Naive thymus-derived CD4-positive, alpha-beta T cell (primary cell): Measurements from ENCODE around the gene NRP1. TPM values are rescaled to one million over a fixed set of nuclear protein-coding genes. Genes with fewer than 3 reads are reported as not detected.

Experiments used
- ATAC-seq: fragments of 150-1000 bp; cut with Tn5 transposase; 2 replicates; pipeline ENCODE4 v1.10.0; 2021; ENCODE audit warnings: mild to moderate bottlenecking, moderate library complexity
- CTCF ChIA-PET: fragments of 350-600 bp; sonication (Branson Sonifier 250); formaldehyde crosslinking; loops from one replicate; lab custom pipeline; 2021; ENCODE audit warnings: antibody characterized with exemption; lab: Charles Lee
- POLR2A ChIA-PET: fragments of 350-600 bp; sonication (Branson Sonifier 250); formaldehyde crosslinking; loops from one replicate; lab custom pipeline; 2021; ENCODE audit warnings: antibody characterized with exemption, inconsistent platforms; lab: Charles Lee
- DNase-seq, 9 donors: peaks; one replicate each; pipeline versions ENCODE4 v3.0.0 to v3.0.0-alpha.2; 2020 to 2022; ENCODE audit warnings: mixed read lengths in 1 of 9
- H3K27ac ChIP-seq: one replicate; pipeline ENCODE4 v1.7.0; 2013; ENCODE audit warnings: mild to moderate bottlenecking, low read depth, low read length, moderate library complexity
- H3K27me3 ChIP-seq, 2 donors: one replicate each; pipeline ENCODE4 v1.7.0; 2013; ENCODE audit warnings: low read length in 2 of 2, mild to moderate bottlenecking in 2 of 2, moderate library complexity in 2 of 2; ENCODE audit not compliant: control insufficient read depth in 2 of 2, insufficient read depth in 2 of 2
- H3K36me3 ChIP-seq, 3 experiments: 1 replicate in 2 of 3; 2 replicates in 1 of 3; pipeline ENCODE4 v1.7.0; 2013; ENCODE audit warnings: low read length in 3 of 3, mild to moderate bottlenecking in 3 of 3, moderate library complexity in 1 of 3; ENCODE audit not compliant: insufficient read depth in 3 of 3, control insufficient read depth in 2 of 3
- H3K4me1 ChIP-seq, 2 donors: one replicate each; pipeline ENCODE4 v1.7.0; 2013; ENCODE audit warnings: low read length in 2 of 2, mild to moderate bottlenecking in 2 of 2, moderate library complexity in 1 of 2; ENCODE audit not compliant: control insufficient read depth in 2 of 2, insufficient read depth in 2 of 2
- H3K4me3 ChIP-seq: 2 replicates; pipeline ENCODE4 v1.7.0; 2013; ENCODE audit warnings: mild to moderate bottlenecking, low read length
- H3K9me3 ChIP-seq, 3 experiments: 1 replicate in 2 of 3; 2 replicates in 1 of 3; pipeline ENCODE4 v1.7.0; 2013; ENCODE audit warnings: low read length in 3 of 3; ENCODE audit not compliant: control insufficient read depth in 2 of 3
- H3K27ac Mint-ChIP-seq, 9 donors: one replicate each; pipeline ENCODE4 v1.8.0; 2020 to 2022; ENCODE audit warnings: mixed read lengths in 9 of 9, mild to moderate bottlenecking in 8 of 9, moderate library complexity in 5 of 9, inconsistent platforms in 2 of 9
- H3K27me3 Mint-ChIP-seq, 5 donors: one replicate each; pipeline ENCODE4 v1.8.0; 2021 to 2022; ENCODE audit warnings: mixed read lengths in 5 of 5, mild to moderate bottlenecking in 1 of 5
- H3K36me3 Mint-ChIP-seq, 5 donors: one replicate each; pipeline ENCODE4 v1.8.0; 2020 to 2022; ENCODE audit warnings: mixed read lengths in 5 of 5, mild to moderate bottlenecking in 3 of 5, inconsistent platforms in 1 of 5
- H3K4me1 Mint-ChIP-seq, 7 donors: one replicate each; pipeline ENCODE4 v1.8.0; 2020 to 2022; ENCODE audit warnings: mixed read lengths in 7 of 7, mild to moderate bottlenecking in 3 of 7, inconsistent platforms in 1 of 7
- H3K4me3 Mint-ChIP-seq, 10 donors: one replicate each; pipeline ENCODE4 v1.8.0; 2020 to 2022; ENCODE audit warnings: mild to moderate bottlenecking in 10 of 10, mixed read lengths in 10 of 10, moderate library complexity in 6 of 10, inconsistent platforms in 2 of 10
- H3K9me3 Mint-ChIP-seq, 11 donors: one replicate each; pipeline ENCODE4 v1.8.0; 2020 to 2022; ENCODE audit warnings: mixed read lengths in 11 of 11, mild to moderate bottlenecking in 4 of 11, inconsistent platforms in 1 of 11, moderate library complexity in 1 of 11
- intact Hi-C, 2 donors: fragments of 100-400 bp; cut with micrococcal nuclease; formaldehyde crosslinking; loops; one replicate each; pipeline ENCODE4 v1.15.1; 2023
- polyA plus RNA-seq, 2 donors: library from polyadenylated mRNA; unstranded; fragments of 300-500 nt; fragmentation: Illumina TruSeq; gene quantifications; one replicate each; pipeline ENCODE4 v1.2.3, GENCODE V29; 2021
- total RNA-seq, 6 experiments: library from RNA in 5 of 6; stranded (reverse) in 5 of 6; gene quantifications; 1 replicate in 5 of 6; 2 replicates in 1 of 6; pipeline ENCODE4 v1.2.3 and lab custom pipeline; 2021 to 2026

Gene NRP1
- total and polyA plus RNA-seq, 7 experiments from 2014 or later: 0.72 to 4.6 (median 1.6) TPM; not detected in 2

DNA sequence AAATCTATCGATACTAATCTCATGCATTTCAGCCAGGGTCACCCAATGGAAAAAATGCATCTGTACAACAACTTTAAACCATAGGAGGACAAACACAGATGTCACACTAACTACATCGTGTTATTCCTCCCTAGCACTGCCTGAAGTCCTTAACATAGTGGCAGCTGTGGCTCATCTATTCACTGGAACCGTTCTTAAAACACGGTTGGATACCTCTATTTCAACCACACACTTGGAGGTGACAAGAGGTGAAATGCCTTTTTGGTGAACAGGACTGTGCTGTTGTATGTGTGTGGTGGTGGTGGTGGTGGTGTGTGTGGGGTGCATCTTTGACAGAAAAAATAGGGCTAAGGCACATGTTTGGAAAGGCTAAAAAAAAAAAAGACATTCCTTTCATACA, 93.1 kb downstream of the NRP1 start:
- no peak overlapping the region for H3K27ac ChIP-seq
- H3K36me3 ChIP-seq: no peaks in the 10 kb centered on the region
- Mint-ChIP-seq H3K4me1 (peaks cover 4 to 24% (median 11%) of the 10 kb centered on the region in 7 donors), H3K9me3 (no peaks in the 10 kb centered on the region), H3K27ac (peak overlapping the region in 1 of 9 donors; percentile 26), H3K4me3 (no peak overlapping the region), H3K27me3 (peaks cover 0 to 48% (median 0%) of the 10 kb centered on the region in 5 donors), H3K36me3 (peaks cover 0 to 3% (median 0%) of the 10 kb centered on the region in 5 donors)
- CTCF ChIA-PET: interaction anchor here (0.5 kb wide), 1 partner anchor 444 kb away, joined by 3 read pairs; no protein-coding TSS in a partner anchor
- intact Hi-C loops: loop anchor here in 1 of 2 donors (10.0 kb wide), 1 partner anchor 867 kb away; no protein-coding TSS in a partner anchor
- H3K27me3 ChIP-seq: no peaks in the 10 kb centered on the region
- ATAC-seq: no peak
- no peaks in the 10 kb centered on the region for H3K4me1 ChIP-seq
- POLR2A ChIA-PET: no interaction called here
- H3K9me3 ChIP-seq: no peaks in the 10 kb centered on the region
- H3K4me3 ChIP-seq: no peak overlapping the region
- DNase-seq: no peak

DNA sequence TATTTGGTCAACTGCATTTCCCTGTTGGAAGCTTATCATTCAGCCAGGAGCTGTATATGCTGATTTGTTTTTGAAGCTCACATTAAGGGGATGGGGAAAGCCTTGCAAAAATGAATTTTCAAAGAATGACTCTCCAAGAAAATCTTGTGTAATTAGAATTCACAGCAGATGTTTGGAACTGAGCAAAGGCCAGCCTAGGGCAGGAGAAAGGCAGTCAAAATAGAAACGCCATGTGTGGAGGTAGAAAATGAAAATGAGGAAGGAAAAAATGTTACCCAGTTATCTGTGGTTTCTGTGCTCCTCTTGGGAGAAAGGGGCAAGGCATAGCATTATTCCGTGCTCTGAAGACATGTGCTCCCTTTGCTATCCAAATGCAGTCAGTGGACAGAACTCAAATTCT, 93.5 kb downstream of the NRP1 start:
- no peaks in the 10 kb centered on the region for H3K9me3 Mint-ChIP-seq
- no peaks in the 10 kb centered on the region for H3K9me3 ChIP-seq
- POLR2A ChIA-PET: no interaction called here
- no peak overlapping the region for H3K4me3 ChIP-seq
- H3K4me1 ChIP-seq: no peaks in the 10 kb centered on the region
- ATAC-seq: no peak
- intact Hi-C loops: loop anchor here in 1 of 2 donors (10.0 kb wide), 1 partner anchor 866 kb away; no protein-coding TSS in a partner anchor
- H3K4me3 Mint-ChIP-seq: no peak overlapping the region
- H3K4me1 Mint-ChIP-seq: peaks cover 4 to 21% (median 7%) of the 10 kb centered on the region in 7 donors
- no peaks in the 10 kb centered on the region for H3K27me3 ChIP-seq
- no peaks in the 10 kb centered on the region for H3K36me3 ChIP-seq
- H3K27me3 Mint-ChIP-seq: peaks cover 0 to 49% (median 0%) of the 10 kb centered on the region in 5 donors
- peak overlapping the region in 1 of 9 donors; percentile 30 for H3K27ac Mint-ChIP-seq
- CTCF ChIA-PET: no interaction called here
- no peak overlapping the region for H3K27ac ChIP-seq
- no peak for DNase-seq
- peaks cover 0 to 2% (median 0%) of the 10 kb centered on the region in 5 donors for H3K36me3 Mint-ChIP-seq

- Histone ChIP-seq H3K36me3 (no peaks in the 10 kb centered on the region), H3K4me3 (no peak overlapping the region), H3K27ac (no peak overlapping the region), H3K9me3 (no peaks in the 10 kb centered on the region), H3K4me1 (no peaks in the 10 kb centered on the region), H3K27me3 (no peaks in the 10 kb centered on the region)
- peaks cover 0 to 49% (median 0%) of the 10 kb centered on the region in 5 donors for H3K27me3 Mint-ChIP-seq
- intact Hi-C loops: loop anchor here in 1 of 2 donors (10.0 kb wide), 1 partner anchor 865 kb away; no protein-coding TSS in a partner anchor
- H3K9me3 Mint-ChIP-seq: no peaks in the 10 kb centered on the region
- CTCF ChIA-PET: interaction anchor here (1.1 kb wide), 1 partner anchor 8 kb away, joined by 3 read pairs; no protein-coding TSS in a partner anchor
- peak overlapping the region in 2 of 9 donors; percentile 25 to 30 for H3K27ac Mint-ChIP-seq
- ATAC-seq (no peak), DNase-seq (no peak)
- POLR2A ChIA-PET: interaction anchor here (1.0 kb wide), 1 partner anchor 9 kb away, joined by 8 read pairs; no protein-coding TSS in a partner anchor
- H3K36me3 Mint-ChIP-seq: peaks cover 0 to 2% (median 0%) of the 10 kb centered on the region in 5 donors
- H3K4me3 Mint-ChIP-seq: no peak overlapping the region
- H3K4me1 Mint-ChIP-seq: peaks cover 2 to 16% (median 3%) of the 10 kb centered on the region in 7 donors
Measured at GRCh38 chr10:33240258-33240657, 94.2 kb downstream of the NRP1 start.

- Histone ChIP-seq H3K36me3 (no peaks in the 10 kb centered on the region), H3K27ac (no peak overlapping the region), H3K4me1 (no peaks in the 10 kb centered on the region), H3K4me3 (no peak overlapping the region), H3K27me3 (no peaks in the 10 kb centered on the region), H3K9me3 (no peaks in the 10 kb centered on the region)
- intact Hi-C loops: no loop called here
- ATAC-seq: no peak
- Mint-ChIP-seq H3K27ac (no peak overlapping the region), H3K4me3 (no peak overlapping the region), H3K27me3 (peaks cover 0 to 51% (median 0%) of the 10 kb centered on the region in 5 donors), H3K36me3 (no peaks in the 10 kb centered on the region), H3K4me1 (peaks cover 0 to 8% (median 0%) of the 10 kb centered on the region in 7 donors), H3K9me3 (no peaks in the 10 kb centered on the region)
- ChIA-PET POLR2A (interaction anchor here (1.0 kb wide), 1 partner anchor 10 kb away, joined by 8 read pairs; no protein-coding TSS in a partner anchor), CTCF (interaction anchor here (1.1 kb wide), 1 partner anchor 9 kb away, joined by 3 read pairs; no protein-coding TSS in a partner anchor)
- DNase-seq: no peak
Measured at GRCh38 chr10:33239257-33239656, 95.2 kb downstream of the NRP1 start.

GRCh38 chr10:33238643-33239042, 95.8 kb downstream of the NRP1 start:
- Mint-ChIP-seq H3K9me3 (no peaks in the 10 kb centered on the region), H3K4me1 (peaks cover 0 to 4% (median 0%) of the 10 kb centered on the region in 7 donors), H3K4me3 (no peak overlapping the region), H3K36me3 (no peaks in the 10 kb centered on the region), H3K27me3 (peaks cover 0 to 46% (median 0%) of the 10 kb centered on the region in 5 donors), H3K27ac (no peak overlapping the region)
- Histone ChIP-seq H3K4me1 (no peaks in the 10 kb centered on the region), H3K9me3 (no peaks in the 10 kb centered on the region), H3K27ac (no peak overlapping the region), H3K4me3 (no peak overlapping the region), H3K27me3 (no peaks in the 10 kb centered on the region), H3K36me3 (no peaks in the 10 kb centered on the region)
- ChIA-PET CTCF (interaction anchor here (0.6 kb wide), 1 partner anchor 345 kb away, joined by 3 read pairs; no protein-coding TSS in a partner anchor), POLR2A (no interaction called here)
- intact Hi-C loops: no loop called here
- no peak for DNase-seq
- ATAC-seq: no peak

DNA sequence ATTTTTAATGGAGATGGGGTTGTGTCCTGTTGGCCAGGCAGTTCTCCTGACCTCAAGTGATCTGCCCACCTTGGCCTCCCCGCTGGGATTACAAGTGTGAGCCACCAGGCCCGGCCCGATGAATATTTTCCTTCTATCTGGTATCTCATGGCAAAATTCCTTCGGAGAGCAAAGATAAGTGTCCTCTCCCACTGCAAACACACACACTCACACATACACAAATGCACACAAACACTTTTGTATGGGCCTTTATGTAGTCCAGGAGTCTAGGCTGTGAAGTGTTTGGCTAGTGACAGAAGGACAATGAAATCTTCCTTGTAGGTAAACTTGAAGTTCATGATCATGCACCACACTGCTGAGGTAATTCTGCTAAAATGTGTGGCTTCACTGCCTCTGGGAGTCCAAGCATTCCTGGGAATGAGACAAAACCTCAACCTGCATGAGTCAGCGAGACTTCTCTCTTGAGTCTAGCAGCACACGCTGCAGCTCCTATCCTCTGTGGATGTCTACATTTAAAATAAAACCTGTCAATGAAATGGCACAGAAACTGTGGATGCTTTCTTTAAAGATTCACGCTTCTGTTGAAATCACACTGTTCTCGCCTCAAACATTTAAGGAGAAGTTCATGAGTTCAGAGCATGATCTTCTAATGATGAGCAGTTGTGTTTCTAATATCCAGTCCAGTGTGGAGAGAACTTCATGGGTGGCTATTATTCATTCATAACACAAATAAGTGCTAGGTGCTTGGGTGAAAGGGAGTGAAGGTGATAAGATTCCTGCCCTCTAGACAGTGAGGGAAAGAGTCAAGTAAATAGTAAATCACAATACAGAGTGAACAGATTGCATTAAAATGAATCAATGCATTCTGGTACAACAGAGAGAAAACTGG, 96.5 kb downstream of the NRP1 start:
- no peak for ATAC-seq
- Mint-ChIP-seq H3K27me3 (peaks cover 0 to 41% (median 0%) of the 10 kb centered on the region in 5 donors), H3K27ac (no peak overlapping the region), H3K9me3 (no peaks in the 10 kb centered on the region), H3K36me3 (no peaks in the 10 kb centered on the region), H3K4me3 (no peak overlapping the region), H3K4me1 (peaks cover 0 to 4% (median 0%) of the 10 kb centered on the region in 7 donors)
- no peaks in the 10 kb centered on the region for H3K36me3 ChIP-seq
- DNase-seq: no peak
- intact Hi-C loops: no loop called here
- H3K27ac ChIP-seq: no peak overlapping the region
- no peaks in the 10 kb centered on the region for H3K4me1 ChIP-seq
- H3K9me3 ChIP-seq: no peaks in the 10 kb centered on the region
- CTCF ChIA-PET: interaction anchor here (0.6 kb wide), 1 partner anchor 346 kb away, joined by 3 read pairs; no protein-coding TSS in a partner anchor
- H3K27me3 ChIP-seq: no peaks in the 10 kb centered on the region
- H3K4me3 ChIP-seq: no peak overlapping the region
- POLR2A ChIA-PET: no interaction called here
